ENCODE results near the gene MXD4. TPM values are rescaled to one million over a fixed set of nuclear protein-coding genes. Genes with fewer than 3 reads are reported as not detected.

MXD4 gene
- polyA plus RNA-seq, 1 of the 3 experiments (the other 2 are of a cell fraction): 38.6 TPM

- H3K4me2 ChIP-seq: 0 out of 2 replicates have a peak overlapping the region, but pooled peaks have one; percentile 7
- H3K79me2 ChIP-seq (ENCODE audit: insufficient read depth): peaks cover 1% of the 10 kb centered on the region
- no peaks in the 10 kb centered on the region for H3K9me2 ChIP-seq
- H3K27me3 ChIP-seq (ENCODE audit: insufficient read depth): no peaks in the 10 kb centered on the region
- no peak overlapping the region for H3K9ac ChIP-seq
- H3K4me3 ChIP-seq (ENCODE audit: low read depth in 2 of 2, low read length in 1 of 2): no peak overlapping the region
- 58% methylated on average over 8 of the region's 8 CpGs for WGBS (ENCODE audit: low lambda C conversion rate)
- CTCF ChIA-PET: interaction anchor here (1.3 kb wide), 1 partner anchor 95 kb away, joined by 4 read pairs; no protein-coding TSS in a partner anchor
- no peaks in the 10 kb centered on the region for H3K36me3 ChIP-seq (replicated peaks in 1 of 2; ENCODE audit: control insufficient read depth in 1 of 2, insufficient read depth in 2 of 2, low read length in 1 of 2)
- H3K9me3 ChIP-seq: no peaks in the 10 kb centered on the region
- H4K20me1 ChIP-seq (ENCODE audit: insufficient read depth): no peaks in the 10 kb centered on the region; the same call in 1 of the 2 replicates
- peak overlapping the region in 1 of 2 experiments; percentile 44; a peak in 1 of 4 replicates for H3K27ac ChIP-seq (ENCODE audit: low read depth in 2 of 2, low read length in 1 of 2)
- DNase-seq: peak; percentile 48
- POLR2A ChIA-PET: no interaction called here
- H3K4me1 ChIP-seq (ENCODE audit: control insufficient read depth in 1 of 2, insufficient read depth in 2 of 2, low read depth in 1 of 2, low read length in 1 of 2): peaks cover 0 to 50% of the 10 kb centered on the region in 2 experiments; a peak in 1 of 4 replicates
- H2AFZ ChIP-seq (ENCODE audit: low read depth): no peak overlapping the region
- no peaks in the 10 kb centered on the region for H3F3A ChIP-seq (replicated peaks; ENCODE audit: insufficient read depth)
- TF ChIP-seq RFX5 (IDR thresholded peaks at IDR 0.05; ENCODE audit: low read length) (no peak), CTCF (IDR thresholded peaks at IDR 0.05) (no peak), RAD21 (IDR thresholded peaks at IDR 0.05; ENCODE audit: low read length) (no peak), MXI1 (IDR thresholded peaks at IDR 0.05; ENCODE audit: low read depth, low read length) (no peak), ELF1 (IDR thresholded peaks at IDR 0.05) (no peak), PBX3 (IDR thresholded peaks at IDR 0.05) (no peak)
Observed at GRCh38 chr4:2266181-2266580, 4.3 kb upstream of the MXD4 start.

GRCh38 chr4:2265113-2266110, 3.5 kb upstream of the MXD4 start:
- no peaks in the 10 kb centered on the region for H3K27me3 ChIP-seq (ENCODE audit: insufficient read depth)
- CTCF ChIA-PET: interaction anchor here (1.3 kb wide), 2 partner anchors 95 to 171 kb away, joined by 3 to 4 read pairs; no protein-coding TSS in a partner anchor
- H3K9ac ChIP-seq: no peak overlapping the region
- POLR2A ChIA-PET: no interaction called here
- H3K9me3 ChIP-seq: no peaks in the 10 kb centered on the region
- peak overlapping the region in 1 of 2 experiments; percentile 44; a peak in 1 of 4 replicates for H3K27ac ChIP-seq (ENCODE audit: low read depth in 2 of 2, low read length in 1 of 2)
- peaks cover 9% of the 10 kb centered on the region for H3K79me2 ChIP-seq (ENCODE audit: insufficient read depth)
- DNase-seq: no peak
- H4K20me1 ChIP-seq (ENCODE audit: insufficient read depth): peaks cover 2% of the 10 kb centered on the region; the same call in 1 of the 2 replicates
- no peak overlapping the region for H3K4me3 ChIP-seq (ENCODE audit: low read depth in 2 of 2, low read length in 1 of 2)
- H2AFZ ChIP-seq (ENCODE audit: low read depth): no peak overlapping the region
- no peak for TF ChIP-seq ELF1 (IDR thresholded peaks at IDR 0.05)
- no peak for TF ChIP-seq USF1 (IDR thresholded peaks at IDR 0.05; ENCODE audit: borderline replicate concordance, low read depth)
- TF ChIP-seq NFIC (IDR thresholded peaks at IDR 0.05; ENCODE audit: borderline replicate concordance): no peak
- no peak for TF ChIP-seq FOXM1 (IDR thresholded peaks at IDR 0.05; ENCODE audit: low read depth)
- TF ChIP-seq TCF12 (IDR thresholded peaks at IDR 0.05): no peak
- TF ChIP-seq EZH2phosphoT487 (IDR thresholded peaks at IDR 0.05; ENCODE audit: borderline replicate concordance, low read depth): no peak
- no peak for TF ChIP-seq RAD21 (IDR thresholded peaks at IDR 0.05; ENCODE audit: low read length)
- TF ChIP-seq CTCF (IDR thresholded peaks at IDR 0.05): 0 out of 2 replicates have a peak, but pooled peaks have one; percentile 9
- no peak for TF ChIP-seq RXRA (IDR thresholded peaks at IDR 0.05; ENCODE audit: borderline replicate concordance, low read depth)
- peaks cover under 1 to 55% of the 10 kb centered on the region in 2 experiments; a peak in 2 of 4 replicates for H3K4me1 ChIP-seq (ENCODE audit: control insufficient read depth in 1 of 2, insufficient read depth in 2 of 2, low read depth in 1 of 2, low read length in 1 of 2)
- H3K36me3 ChIP-seq (replicated peaks in 1 of 2; ENCODE audit: control insufficient read depth in 1 of 2, insufficient read depth in 2 of 2, low read length in 1 of 2): no peaks in the 10 kb centered on the region
- H3F3A ChIP-seq (replicated peaks; ENCODE audit: insufficient read depth): no peaks in the 10 kb centered on the region
- H3K9me2 ChIP-seq: no peaks in the 10 kb centered on the region
- 92% methylated on average over 18 of the region's 19 CpGs for WGBS (ENCODE audit: low lambda C conversion rate)
- H3K4me2 ChIP-seq: 0 out of 2 replicates have a peak overlapping the region, but pooled peaks have one; percentile 7

Data from SK-N-SH (cell line).